ENCODE results near the gene CHKA.

The CHKA gene

GRCh38 chr11:68121067-68121899, at the start of gene CHKA:
TSS of gene CHKA (minus strand) at chr11:68121388. CDS start at chr11:68121177, 211 bp downstream.
- peak in 55 of 56 donors; percentile 55 to 95 (median 89) for DNase-seq

DNA sequence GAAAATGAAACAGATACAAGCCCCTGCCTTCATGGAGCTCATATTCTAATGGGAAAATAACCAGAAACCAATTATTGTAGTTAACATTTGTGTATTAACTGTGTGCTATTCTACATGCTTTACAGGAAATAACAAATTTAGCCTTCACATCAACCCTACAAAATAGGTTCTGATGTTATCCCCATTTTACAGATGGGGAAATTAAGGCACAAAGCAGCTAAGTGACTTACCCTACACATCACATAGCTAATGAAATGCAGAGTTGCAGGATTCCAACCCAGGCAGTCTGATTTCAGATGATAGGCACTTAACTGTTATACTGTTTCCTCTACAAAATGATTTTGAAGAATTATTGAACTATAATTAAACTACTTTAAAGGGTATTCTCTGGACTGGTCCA, 48.3 kb upstream of the CHKA start:
- DNase-seq: no peak

DNA sequence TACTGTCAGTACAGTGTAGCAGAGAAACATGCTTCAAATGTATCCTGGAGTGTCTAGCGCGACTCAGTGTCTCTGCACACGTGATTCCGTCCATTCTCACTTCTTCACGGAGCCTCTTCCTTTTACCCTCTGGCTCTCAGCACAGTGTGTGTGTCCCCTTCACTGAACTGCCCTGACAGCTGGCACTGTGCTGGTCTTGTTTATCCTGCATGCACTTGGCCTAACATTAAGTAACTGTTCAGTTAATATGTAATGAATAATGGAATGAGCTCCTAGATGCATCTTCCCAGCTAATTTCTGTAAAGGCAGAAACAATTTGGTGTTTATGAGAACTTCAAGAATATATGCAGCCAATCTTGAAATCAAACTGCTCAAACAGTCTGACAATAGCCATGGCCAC, 47.5 kb upstream of the CHKA start:
- DNase-seq: no peak

DNA sequence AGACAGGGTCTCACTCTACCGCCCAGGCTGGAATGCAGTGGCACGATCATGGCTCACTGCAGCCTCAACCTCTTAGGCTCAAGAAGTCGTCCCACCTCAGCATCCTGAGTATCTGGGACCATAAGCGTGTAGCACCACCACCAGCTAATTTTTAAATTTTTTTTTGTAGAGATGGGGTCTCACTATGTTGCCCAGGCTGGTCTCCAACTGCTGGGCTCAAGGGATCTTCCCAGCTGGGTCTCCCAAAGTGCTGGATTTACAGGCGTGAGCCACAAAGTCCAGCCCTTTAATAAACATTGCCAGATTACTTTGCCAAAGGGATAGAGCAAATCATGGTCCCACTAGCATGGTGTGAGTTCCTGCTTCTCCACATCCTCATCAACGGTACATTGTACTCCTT, 46.3 kb upstream of the CHKA start:
- no peak for DNase-seq

DNA sequence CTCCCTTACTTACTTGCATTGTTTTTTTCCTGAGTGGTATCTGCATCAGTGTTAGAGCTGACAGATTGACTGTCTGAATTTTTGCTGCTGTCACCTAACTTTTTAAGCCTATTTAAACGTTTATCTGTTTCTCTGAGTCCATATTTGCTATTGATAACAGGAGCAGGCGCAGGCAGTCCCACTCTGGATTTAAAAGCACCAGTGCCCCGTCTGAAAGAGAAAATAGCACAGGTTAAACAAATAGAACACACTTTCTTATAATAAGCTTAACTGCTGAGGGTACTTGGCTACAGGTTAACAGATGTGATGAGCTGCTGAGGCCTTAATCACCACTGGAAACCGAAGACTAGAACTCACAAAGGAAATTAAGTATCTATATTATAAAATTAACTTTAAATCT, 45.8 kb upstream of the CHKA start:
- no peak for DNase-seq

DNA sequence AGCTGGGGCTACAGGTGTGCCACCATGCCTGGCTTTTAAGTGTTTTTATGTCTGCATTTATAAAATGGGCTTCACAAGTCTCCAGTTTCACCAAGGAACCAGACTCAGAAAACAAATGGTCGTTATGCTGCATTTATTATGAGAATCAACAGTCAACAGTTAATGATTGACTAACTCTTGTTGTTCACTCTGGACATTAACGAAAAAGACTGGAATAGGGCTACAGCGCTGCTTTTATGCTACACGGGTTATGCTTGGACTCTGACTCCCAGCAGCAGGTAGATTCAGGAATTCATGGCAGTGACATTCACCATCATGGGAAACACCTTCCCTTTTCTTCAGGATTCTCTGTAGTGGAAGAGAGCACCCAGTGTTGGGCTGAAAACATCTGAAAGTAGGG, 44.4 kb upstream of the CHKA start:
- DNase-seq: no peak

GRCh38 chr11:68164437-68164836, 43.2 kb upstream of the CHKA start:
- DNase-seq: no peak

DNA sequence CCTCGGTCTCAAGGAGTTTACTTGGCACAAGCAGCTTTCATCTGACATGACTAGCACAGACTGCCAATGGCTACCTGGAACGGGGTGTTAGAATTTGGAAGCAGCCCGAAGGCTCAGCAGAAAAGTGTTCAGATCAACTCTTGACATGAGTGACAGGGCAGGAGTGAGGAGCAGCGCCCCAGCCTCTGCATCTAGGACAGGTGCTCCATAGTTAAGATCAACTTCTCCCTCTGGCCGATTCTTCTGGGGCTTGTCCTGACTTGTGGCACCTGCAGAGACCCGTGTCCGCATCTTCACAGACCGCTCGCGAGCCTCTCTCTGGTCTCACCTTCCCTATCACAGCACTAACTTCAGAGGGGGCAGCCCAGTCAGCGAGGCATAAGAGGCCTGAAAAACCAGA, 42.5 kb upstream of the CHKA start:
- no peak for DNase-seq

DNA sequence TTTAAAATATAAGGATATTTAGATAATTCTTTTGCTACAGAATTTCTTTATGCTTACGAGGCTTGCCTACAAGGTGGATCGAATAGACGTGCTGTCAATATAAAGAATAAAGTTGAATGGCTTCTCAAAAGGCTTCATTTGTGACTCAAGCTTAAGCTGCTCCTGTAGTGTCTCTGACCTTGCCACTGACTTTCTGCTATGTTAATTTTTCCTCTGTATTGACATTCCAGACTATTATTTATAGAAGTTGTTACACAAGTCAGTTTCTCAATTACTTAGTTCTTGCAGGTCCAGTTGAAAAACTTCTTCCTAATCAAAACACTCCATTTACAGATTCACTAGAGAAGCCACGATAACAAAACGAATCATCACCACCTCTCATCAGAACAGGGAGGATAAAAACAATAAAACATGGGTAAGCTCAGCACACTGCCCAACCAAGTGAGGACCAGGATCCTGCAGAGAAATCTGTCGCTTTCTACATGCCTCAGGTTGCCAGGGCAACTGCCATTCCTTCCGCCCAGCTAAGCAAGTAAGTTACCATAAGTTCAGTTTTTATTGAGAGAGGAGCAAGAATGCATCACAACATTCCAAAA, 39.0 kb upstream of the CHKA start:
- DNase-seq: no peak

DNA sequence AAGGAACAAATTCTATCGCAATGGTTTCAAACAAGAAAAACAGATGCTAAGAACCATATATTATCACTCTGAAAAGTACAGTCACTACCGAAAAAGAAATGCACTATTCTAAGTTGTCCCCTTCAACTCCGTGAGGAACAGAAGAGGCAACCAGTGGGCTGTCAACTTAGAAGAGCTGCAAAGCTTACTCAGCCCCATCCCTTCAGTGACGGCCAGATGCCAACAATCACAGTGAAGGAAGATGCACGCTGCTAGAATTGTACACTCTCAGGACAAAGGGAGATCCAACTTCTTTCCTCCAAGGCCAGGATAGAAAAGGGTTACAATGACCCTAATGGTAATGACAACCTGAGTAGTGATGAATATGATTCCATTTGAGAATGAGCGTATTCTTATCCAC, 38.5 kb upstream of the CHKA start:
- DNase-seq: no peak

- DNase-seq: no peak
Measured at GRCh38 chr11:68159161-68159560, 38.0 kb upstream of the CHKA start.

- DNase-seq: no peak
Measured at GRCh38 chr11:68158580-68158979, 37.4 kb upstream of the CHKA start.

DNA sequence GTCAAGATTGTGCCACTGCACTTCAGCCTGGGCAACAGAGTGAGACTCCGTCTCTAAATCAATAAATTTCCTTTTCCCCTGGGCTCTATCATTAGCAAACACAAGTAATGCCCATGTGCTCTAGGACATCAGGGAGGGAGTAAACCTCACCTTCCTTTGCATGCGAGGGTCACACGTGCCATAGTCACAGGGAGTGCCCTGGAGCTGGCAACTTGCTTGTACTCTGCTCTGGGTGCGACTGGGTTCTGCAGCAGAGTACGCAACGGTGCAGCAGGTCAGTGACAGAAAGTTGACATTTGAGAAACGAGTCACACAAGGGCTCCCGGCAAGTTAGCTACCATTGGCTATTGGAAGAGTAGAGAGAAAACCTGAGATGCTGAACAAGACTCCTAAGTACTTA, 32.6 kb upstream of the CHKA start:
- DNase-seq: no peak

DNA sequence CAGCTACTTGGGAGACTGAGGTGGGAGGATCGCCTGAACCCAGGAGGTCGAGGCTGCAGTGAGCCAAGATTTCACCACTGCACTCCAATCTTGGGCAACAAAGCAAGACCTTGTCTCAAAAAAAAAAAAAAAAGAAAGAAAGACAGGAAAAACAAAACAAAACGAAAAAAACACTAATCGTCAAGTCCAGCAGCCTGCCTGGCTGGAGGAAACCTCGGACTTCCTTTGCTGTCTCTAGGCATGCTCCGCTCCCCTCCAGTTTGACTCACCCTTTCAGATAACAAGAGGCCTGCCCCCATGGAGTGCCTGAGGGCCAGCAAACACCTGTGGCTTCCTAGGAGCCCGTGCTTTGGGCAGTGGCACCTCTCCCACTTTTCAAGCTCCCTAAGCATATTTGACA, 28.8 kb upstream of the CHKA start:
- DNase-seq: no peak

DNA sequence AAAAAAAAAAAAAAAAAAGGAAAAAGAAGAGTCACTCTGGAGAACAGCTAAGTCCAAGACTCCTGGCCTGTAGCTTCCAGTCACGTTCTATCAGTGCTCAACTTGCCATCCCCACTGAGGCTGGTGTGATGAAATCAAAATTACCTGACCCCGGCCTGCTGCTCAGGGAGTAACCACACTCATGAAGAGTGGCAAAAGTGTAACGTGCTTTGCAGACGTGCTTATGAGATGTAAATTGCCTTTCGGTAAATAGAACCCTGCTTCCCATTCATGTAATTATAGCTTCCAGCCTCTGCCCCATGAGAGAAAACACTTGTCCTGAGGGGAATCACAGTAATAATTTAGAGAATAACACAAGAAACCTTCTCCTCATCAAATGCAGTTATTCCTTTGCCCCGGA, 28.2 kb upstream of the CHKA start:
- no peak for DNase-seq

DNA sequence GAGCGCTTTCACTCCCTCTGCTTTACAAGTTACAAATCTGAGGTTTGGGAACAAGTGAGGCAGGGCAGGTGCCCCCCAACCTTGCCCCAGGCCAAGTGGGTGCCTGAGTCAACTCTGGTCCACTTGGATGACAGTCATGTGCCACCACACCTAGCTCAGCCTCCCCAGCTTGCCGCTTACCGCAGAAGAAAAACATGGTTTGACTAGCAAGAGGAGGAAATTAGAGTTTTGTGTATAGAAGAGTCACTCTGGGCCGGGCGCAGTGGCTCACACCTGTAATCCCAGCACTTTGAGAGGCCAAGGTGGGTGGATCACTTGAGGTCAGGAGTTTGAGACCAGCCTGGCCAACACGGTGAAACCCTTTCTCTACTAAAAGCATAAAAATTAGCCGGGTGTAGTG, 27.7 kb upstream of the CHKA start:
- DNase-seq: no peak

DNA sequence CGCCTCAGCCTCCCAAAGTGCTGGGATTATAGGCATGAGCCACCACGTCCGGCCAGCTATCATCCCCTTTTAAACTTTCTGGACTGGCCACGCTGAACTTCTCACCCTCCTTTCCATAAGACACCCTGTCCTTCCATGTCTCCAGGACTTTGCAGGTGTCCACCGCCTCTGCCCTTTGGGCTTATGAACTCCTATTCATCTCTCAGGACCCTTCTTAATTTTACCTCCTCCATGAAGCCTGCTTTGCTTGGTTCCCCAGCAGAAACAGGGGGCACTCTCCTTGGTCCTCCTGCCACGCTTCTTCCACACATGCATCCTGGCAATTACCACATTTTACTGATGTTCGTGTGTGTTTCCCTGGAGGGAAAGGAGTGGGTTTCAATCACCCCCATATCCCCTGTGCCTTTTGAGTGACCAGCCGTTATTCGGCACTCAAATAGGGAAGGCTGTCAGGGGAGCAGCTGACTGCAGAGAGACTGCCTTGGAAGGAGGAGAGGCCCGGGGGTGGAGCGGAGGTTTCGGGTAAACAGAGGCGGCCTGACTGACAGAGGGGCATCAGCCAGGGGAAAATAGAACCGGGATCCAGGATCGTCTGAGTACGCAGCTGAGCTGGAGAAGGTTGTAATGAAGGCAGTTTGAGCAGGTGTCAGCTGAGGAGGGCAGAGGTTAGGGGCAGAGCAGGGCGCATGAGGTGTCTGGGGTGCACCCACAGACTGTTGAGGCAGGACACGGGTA, 27.1 kb upstream of the CHKA start:
- no peak for DNase-seq

DNA sequence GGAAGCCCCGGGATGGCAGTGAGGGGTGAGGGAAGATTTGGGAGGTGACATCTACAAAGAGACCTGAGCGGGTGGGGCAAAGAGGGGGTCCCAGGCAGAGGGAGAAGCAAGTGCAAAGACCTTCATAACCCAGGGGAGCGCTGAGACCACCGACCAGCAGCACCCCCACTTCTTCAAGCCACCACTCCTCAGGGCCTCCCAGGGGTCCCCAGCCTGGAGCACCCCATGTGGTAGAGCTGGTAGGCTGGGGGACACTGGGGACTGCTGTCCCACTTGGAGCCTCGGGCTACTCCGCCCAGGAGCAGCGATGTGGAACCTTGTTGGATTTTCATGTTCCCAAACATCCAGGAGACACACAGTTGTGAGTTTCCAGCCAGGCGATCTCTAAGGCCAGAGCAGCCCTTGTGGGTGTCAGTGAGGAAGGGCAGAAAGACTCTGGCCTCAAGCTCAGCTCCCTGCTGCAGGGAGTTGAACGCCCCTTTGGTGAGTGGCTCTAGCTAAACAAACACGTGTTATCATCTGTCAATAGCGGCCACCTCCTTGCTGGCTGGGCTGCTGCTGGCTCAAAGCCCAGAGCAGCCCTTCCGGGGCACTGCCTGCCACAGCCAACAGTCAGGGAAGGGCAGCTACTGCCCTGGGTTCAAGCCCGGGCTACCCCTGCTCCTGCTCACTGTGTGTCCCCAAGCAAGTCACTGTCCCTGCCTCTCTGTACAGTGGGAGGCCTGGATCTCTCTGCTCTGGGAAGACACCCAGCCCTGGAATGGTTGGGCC, 25.7 kb upstream of the CHKA start:
- peak in 17 of 56 donors; percentile 13 to 43 (median 28) for DNase-seq

- DNase-seq: peak in 18 of 56 donors; percentile 14 to 77 (median 36)
Measured at GRCh38 chr11:68146010-68146540, 24.9 kb upstream of the CHKA start.

- peak in 1 of 56 donors; percentile 45 for DNase-seq
Measured at GRCh38 chr11:68145120-68145866, 24.1 kb upstream of the CHKA start.

DNA sequence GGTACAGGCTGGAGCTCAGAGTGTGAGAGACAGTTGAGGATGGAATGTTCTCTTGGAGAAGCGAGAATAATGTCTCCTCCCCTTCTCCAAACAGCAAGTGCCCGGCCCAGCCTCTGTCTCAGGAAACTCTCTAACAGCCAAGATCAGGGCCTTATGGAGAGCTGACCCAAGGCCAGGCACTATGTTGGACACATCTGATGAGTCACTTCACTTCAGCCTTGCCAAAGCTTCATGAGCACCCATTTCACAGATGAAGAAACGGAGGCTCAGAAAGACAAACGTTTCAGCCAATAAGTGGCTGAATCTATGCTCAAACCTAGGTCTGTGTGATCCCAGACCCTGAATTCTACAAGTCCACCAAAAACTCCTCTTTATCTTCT, 22.1 kb upstream of the CHKA start:
- no peak for DNase-seq
